Measurements from ENCODE around the gene GPR3.

GPR3 gene

GRCh38 chr1:27358038-27358927 is 34.1 kb upstream of the GPR3 start:
- DNase-seq (ENCODE audit: low read depth in 2 of 2): no peak

GRCh38 chr1:27358928-27359313 is 33.5 kb upstream of the GPR3 start:
- DNase-seq (ENCODE audit: low read depth in 2 of 2): no peak

- DNase-seq (ENCODE audit: low read depth in 2 of 2): no peak
Measured at GRCh38 chr1:27359822-27360158, 32.6 kb upstream of the GPR3 start.

- DNase-seq (ENCODE audit: low read depth in 2 of 2): peak in 1 of 2 donors; percentile 14
Measured at GRCh38 chr1:27360159-27361043, 32.0 kb upstream of the GPR3 start.

GRCh38 chr1:27361044-27361402 is 31.4 kb upstream of the GPR3 start:
- no peak for DNase-seq (ENCODE audit: low read depth in 2 of 2)

GRCh38 chr1:27361553-27361952 is 30.9 kb upstream of the GPR3 start:
- DNase-seq (ENCODE audit: low read depth in 2 of 2): no peak

- no peak for DNase-seq (ENCODE audit: low read depth in 2 of 2)
Measured at GRCh38 chr1:27363766-27364695, 28.4 kb upstream of the GPR3 start.

GRCh38 chr1:27364696-27365371 is 27.6 kb upstream of the GPR3 start:
- no peak for DNase-seq (ENCODE audit: low read depth in 2 of 2)

- DNase-seq (ENCODE audit: low read depth in 2 of 2): peak; percentile 61 to 69
Measured at GRCh38 chr1:27365372-27366112, 26.9 kb upstream of the GPR3 start.

- peak; percentile 35 to 49 for DNase-seq (ENCODE audit: low read depth in 2 of 2)
Measured at GRCh38 chr1:27366113-27366410, 26.4 kb upstream of the GPR3 start.

GRCh38 chr1:27366411-27367159 is 25.8 kb upstream of the GPR3 start, which contains the start of gene MAP3K6:
Gene MAP3K6, minus strand, starts transcription at chr1:27366961. Its CDS starts 364 bp downstream, at chr1:27366597.
- DNase-seq (ENCODE audit: low read depth in 2 of 2): no peak

GRCh38 chr1:27367160-27367650 is 25.2 kb upstream of the GPR3 start:
- no peak for DNase-seq (ENCODE audit: low read depth in 2 of 2)

GRCh38 chr1:27368869-27369582 is 23.4 kb upstream of the GPR3 start:
- no peak for DNase-seq (ENCODE audit: low read depth in 2 of 2)

GRCh38 chr1:27372022-27372807 is 20.2 kb upstream of the GPR3 start:
- no peak for DNase-seq (ENCODE audit: low read depth in 2 of 2)

- no peak for DNase-seq (ENCODE audit: low read depth in 2 of 2)
Measured at GRCh38 chr1:27372808-27373690, 19.4 kb upstream of the GPR3 start.

- no peak for DNase-seq (ENCODE audit: low read depth in 2 of 2)
Measured at GRCh38 chr1:27374362-27375086, 17.9 kb upstream of the GPR3 start, which contains the start of gene FCN3. Gene FCN3, minus strand, starts transcription at chr1:27374824. Its CDS starts 6 bp downstream, at chr1:27374818.

All from stimulated activated CD8-positive, alpha-beta memory T cell treated with anti-CD3 and anti-CD28 coated beads, Interleukin-2, amount 100 ng/mL, for 1 hour (primary cell).